Epithelial cell of proximal tubule (primary cell): ENCODE results near the gene GRIN2B. TPM values are rescaled to one million over a fixed set of nuclear protein-coding genes. Genes with fewer than 3 reads are reported as not detected.
A peak's percentile ranks its signal among the peaks of the same experiment; 100 is the strongest.

Experiments used
- DNase-seq: peaks from one replicate; pipeline ENCODE4 v3.0.0-alpha.2; 2011; ENCODE audit warnings: low read depth
- H3K4me3 ChIP-seq: 2 replicates; pipeline ENCODE4 v1.5.1; 2011; ENCODE audit warnings: low read depth, mild to moderate bottlenecking, low read length
- CTCF ChIP-seq: conservative IDR thresholded peaks from 2 replicates; pipeline ENCODE4 v1.5.1; 2012; ENCODE audit warnings: low read depth, mild to moderate bottlenecking, low read length
- total RNA-seq: library from RNA; depleted of rRNA; stranded (reverse); fragments of >200 nt; gene quantifications from 2 replicates; pipeline ENCODE4 v1.2.3, GENCODE V29; 2015

Gene GRIN2B
- total RNA-seq, 1 donor from 2014 or later: 0.12 TPM

GRCh38 chr12:13945641-13946040 lies 35.8 kb downstream of the GRIN2B start:
- peak; percentile 95 for DNase-seq
- H3K4me3 ChIP-seq: no peak overlapping the region
- TF ChIP-seq CTCF: no peak

GRCh38 chr12:13945236-13945635 lies 36.2 kb downstream of the GRIN2B start:
- H3K4me3 ChIP-seq: no peak overlapping the region
- no peak for TF ChIP-seq CTCF
- DNase-seq: no peak

- no peak overlapping the region for H3K4me3 ChIP-seq
- TF ChIP-seq CTCF: no peak
- no peak for DNase-seq
These were observed 38.6 kb downstream of the GRIN2B start for GRCh38 chr12:13942826-13943225.

- TF ChIP-seq CTCF: peak; percentile 63
- peak; percentile 96 for DNase-seq
- H3K4me3 ChIP-seq: no peak overlapping the region
These were observed 39.8 kb downstream of the GRIN2B start for GRCh38 chr12:13941258-13942249.

- DNase-seq: no peak
- no peak for TF ChIP-seq CTCF
- no peak overlapping the region for H3K4me3 ChIP-seq
These were observed 41.0 kb downstream of the GRIN2B start for GRCh38 chr12:13940335-13940865.

- no peak for TF ChIP-seq CTCF
- DNase-seq: no peak
- H3K4me3 ChIP-seq: no peak overlapping the region
These were observed 43.7 kb downstream of the GRIN2B start for GRCh38 chr12:13937735-13938134.
